Measurements from ENCODE around the gene KLRB1.
"Not testable (repeated sequence)": the region's sequence is repeated elsewhere in the genome, so short reads cannot be mapped to it uniquely, and the experiment has no call there.

KLRB1 gene

GRCh38 chr12:9626291-9626690 is 18.6 kb upstream of the KLRB1 start:
- H3K4me3 ChIP-seq (ENCODE audit: low read depth, low read length): no peak overlapping the region
- DNase-seq (ENCODE audit: low read depth): no peak

- no peak for DNase-seq (ENCODE audit: low read depth)
Observed at GRCh38 chr12:9625019-9625418, 17.3 kb upstream of the KLRB1 start.

GRCh38 chr12:9619411-9620179 is 11.9 kb upstream of the KLRB1 start:
- no peak for DNase-seq (ENCODE audit: low read depth)
- no peak overlapping the region for H3K4me3 ChIP-seq (ENCODE audit: low read depth, low read length)

More at GRCh38 chr12:9625019-9625418, 17.3 kb upstream of the KLRB1 start:
- H3K4me3 ChIP-seq (ENCODE audit: low read depth, low read length): no peak overlapping the region

- not testable (repeated sequence) for DNase-seq (ENCODE audit: low read depth); H3K4me3 ChIP-seq (ENCODE audit: low read depth, low read length)
Observed at GRCh38 chr12:9618906-9619305, 11.2 kb upstream of the KLRB1 start.

- no peak overlapping the region for H3K4me3 ChIP-seq (ENCODE audit: low read depth, low read length)
- no peak for DNase-seq (ENCODE audit: low read depth)
Observed at GRCh38 chr12:9617124-9617523, 9.4 kb upstream of the KLRB1 start.

- no peak overlapping the region for H3K4me3 ChIP-seq (ENCODE audit: low read depth, low read length)
- DNase-seq (ENCODE audit: low read depth): no peak
Observed at GRCh38 chr12:9615420-9616136, 7.9 kb upstream of the KLRB1 start.

- not testable (repeated sequence) for DNase-seq (ENCODE audit: low read depth); H3K4me3 ChIP-seq (ENCODE audit: low read depth, low read length)
Observed at GRCh38 chr12:9610606-9611005, 2.9 kb upstream of the KLRB1 start.

- no peak for DNase-seq (ENCODE audit: low read depth)
- no peak overlapping the region for H3K4me3 ChIP-seq (ENCODE audit: low read depth, low read length)
Observed at GRCh38 chr12:9606736-9607372, 862 bp downstream of the KLRB1 start.

GRCh38 chr12:9606247-9606646 is 1.5 kb downstream of the KLRB1 start:
- no peak overlapping the region for H3K4me3 ChIP-seq (ENCODE audit: low read depth, low read length)
- DNase-seq (ENCODE audit: low read depth): no peak

- no peak for DNase-seq (ENCODE audit: low read depth)
- no peak overlapping the region for H3K4me3 ChIP-seq (ENCODE audit: low read depth, low read length)
Observed at GRCh38 chr12:9605483-9605882, 2.2 kb downstream of the KLRB1 start.

GRCh38 chr12:9604287-9604686 is 3.4 kb downstream of the KLRB1 start:
- DNase-seq (ENCODE audit: low read depth): no peak
- H3K4me3 ChIP-seq (ENCODE audit: low read depth, low read length): no peak overlapping the region

- not testable (repeated sequence) for H3K4me3 ChIP-seq (ENCODE audit: low read depth, low read length); DNase-seq (ENCODE audit: low read depth)
Observed at GRCh38 chr12:9600426-9600825, 7.3 kb downstream of the KLRB1 start.

GRCh38 chr12:9598363-9598762 is 9.4 kb downstream of the KLRB1 start:
- no peak overlapping the region for H3K4me3 ChIP-seq (ENCODE audit: low read depth, low read length)
- DNase-seq (ENCODE audit: low read depth): no peak

GRCh38 chr12:9597365-9597764 is 10.4 kb downstream of the KLRB1 start:
- no peak overlapping the region for H3K4me3 ChIP-seq (ENCODE audit: low read depth, low read length)
- no peak for DNase-seq (ENCODE audit: low read depth)

- no peak for DNase-seq (ENCODE audit: low read depth)
- H3K4me3 ChIP-seq (ENCODE audit: low read depth, low read length): no peak overlapping the region
Observed at GRCh38 chr12:9590441-9590840, 17.3 kb downstream of the KLRB1 start.

- DNase-seq (ENCODE audit: low read depth): no peak
- H3K4me3 ChIP-seq (ENCODE audit: low read depth, low read length): no peak overlapping the region
Observed at GRCh38 chr12:9588749-9589148, 19.0 kb downstream of the KLRB1 start.

GRCh38 chr12:9587987-9588600 is 19.6 kb downstream of the KLRB1 start:
- no peak overlapping the region for H3K4me3 ChIP-seq (ENCODE audit: low read depth, low read length)
- no peak for DNase-seq (ENCODE audit: low read depth)

GRCh38 chr12:9577729-9578128 is 30.0 kb downstream of the KLRB1 start:
- DNase-seq (ENCODE audit: low read depth): not testable (repeated sequence)

GRCh38 chr12:9567151-9567550 is 40.6 kb downstream of the KLRB1 start:
- not testable (repeated sequence) for DNase-seq (ENCODE audit: low read depth)

More at GRCh38 chr12:9577729-9578128, 30.0 kb downstream of the KLRB1 start:
- not testable (repeated sequence) for H3K4me3 ChIP-seq (ENCODE audit: low read depth, low read length)

GRCh38 chr12:9566113-9566512 is 41.6 kb downstream of the KLRB1 start:
- DNase-seq (ENCODE audit: low read depth); H3K4me3 ChIP-seq (ENCODE audit: low read depth, low read length): not testable (repeated sequence)

More at GRCh38 chr12:9567151-9567550, 40.6 kb downstream of the KLRB1 start:
- not testable (repeated sequence) for H3K4me3 ChIP-seq (ENCODE audit: low read depth, low read length)

Measured in skeletal muscle cell (primary cell).